GM21737 (cell line): Measurements from ENCODE around the gene GTF2I.
"Not testable (repeated sequence)": the region's sequence is repeated elsewhere in the genome, so short reads cannot be mapped to it uniquely, and the experiment has no call there.

Experiments used
- ATAC-seq: cut with Tn5 transposase; IDR thresholded peaks from one replicate; pipeline ENCODE4 v1.9.1; 2021; ENCODE audit warnings: mild to moderate bottlenecking, moderate library complexity; ENCODE audit not compliant: unreplicated experiment

Gene GTF2I

GRCh38 chr7:74709880-74710671, 52.6 kb downstream of the GTF2I start:
- no peak for ATAC-seq

- ATAC-seq = no peak
These were observed 56.0 kb downstream of the GTF2I start for GRCh38 chr7:74713567-74713966.

DNA sequence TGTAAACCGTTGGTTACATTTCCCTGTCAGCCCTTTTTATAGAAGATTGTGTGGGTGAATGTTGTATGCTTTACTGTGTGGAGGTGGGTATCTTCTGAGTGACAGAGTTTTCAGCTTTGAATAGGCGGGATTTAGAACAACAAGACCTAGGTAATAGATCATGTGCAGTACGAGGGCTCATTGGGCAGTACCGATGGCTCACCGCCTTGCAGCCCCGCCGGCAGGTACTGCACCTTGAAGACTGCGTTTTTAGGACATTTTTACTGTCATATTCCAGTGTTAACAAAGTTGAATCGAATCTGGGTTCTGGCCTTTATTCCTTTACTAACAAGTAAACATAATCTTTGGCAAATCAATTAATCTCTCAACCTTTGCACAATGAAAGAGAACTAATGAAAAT, 60.4 kb downstream of the GTF2I start:
- no peak for ATAC-seq

DNA sequence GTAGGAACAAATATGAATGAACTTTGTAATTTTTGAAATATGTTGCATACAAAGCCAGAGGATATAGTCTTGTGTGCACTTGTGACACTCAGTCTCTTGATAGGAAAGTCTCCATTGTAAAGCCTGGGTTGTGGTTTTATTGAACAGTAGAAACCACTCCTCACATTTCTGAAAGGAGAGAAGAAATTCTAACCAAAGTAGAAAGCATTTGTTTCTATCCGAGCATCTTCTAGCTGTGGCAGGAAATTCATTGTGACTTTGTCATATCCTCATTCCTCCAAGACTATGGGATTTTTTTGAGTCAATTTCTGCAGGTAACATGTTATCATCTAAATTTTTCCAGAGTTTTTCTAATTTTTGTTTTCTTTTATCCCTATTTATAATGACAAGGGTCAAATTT, 60.8 kb downstream of the GTF2I start:
- ATAC-seq = no peak

DNA sequence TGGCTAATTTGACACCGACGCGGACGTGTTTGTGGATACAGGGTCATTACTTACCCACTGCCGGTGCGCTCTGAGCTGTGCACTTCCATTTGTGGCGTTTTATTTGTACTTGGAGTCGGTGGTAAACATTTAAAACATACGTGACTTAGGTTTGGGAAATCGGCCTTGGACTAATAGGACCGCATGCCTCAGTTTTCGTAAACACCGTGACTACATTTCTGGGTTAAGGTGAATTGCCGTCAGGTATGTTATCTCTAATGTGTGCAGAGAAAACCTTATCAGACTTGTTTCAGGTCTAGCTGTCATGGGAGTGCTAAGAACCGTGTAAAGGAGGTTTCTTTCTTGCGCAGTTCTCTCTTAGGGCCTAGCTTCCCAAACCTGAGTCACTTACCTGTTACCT, 64.6 kb downstream of the GTF2I start:
- ATAC-seq = no peak

DNA sequence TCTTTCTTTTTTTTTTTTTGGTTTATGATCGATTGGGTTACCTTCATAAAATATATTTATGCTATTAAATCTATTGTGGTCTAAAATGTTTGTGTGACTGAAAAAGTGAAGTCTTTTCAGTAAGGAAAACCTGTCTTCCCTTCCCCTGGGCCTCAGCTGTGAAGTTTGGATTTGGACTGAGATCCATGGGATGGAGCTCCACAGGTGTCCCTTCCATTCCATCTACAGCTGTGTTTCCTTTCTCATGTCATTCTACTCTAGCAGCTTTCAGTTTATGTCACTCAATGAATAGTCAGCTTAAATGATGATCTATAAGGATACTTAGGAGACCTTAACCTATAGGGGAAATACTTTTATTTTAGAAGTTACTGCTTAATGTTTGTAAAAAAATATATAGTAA, 68.3 kb downstream of the GTF2I start:
- no peak for ATAC-seq

- no peak for ATAC-seq
These were observed 69.0 kb downstream of the GTF2I start for GRCh38 chr7:74726309-74727101.

- not testable (repeated sequence) for ATAC-seq
These were observed 71.2 kb downstream of the GTF2I start for GRCh38 chr7:74728686-74729085.

GRCh38 chr7:74730186-74730585, 72.7 kb downstream of the GTF2I start:
- not testable (repeated sequence) for ATAC-seq

DNA sequence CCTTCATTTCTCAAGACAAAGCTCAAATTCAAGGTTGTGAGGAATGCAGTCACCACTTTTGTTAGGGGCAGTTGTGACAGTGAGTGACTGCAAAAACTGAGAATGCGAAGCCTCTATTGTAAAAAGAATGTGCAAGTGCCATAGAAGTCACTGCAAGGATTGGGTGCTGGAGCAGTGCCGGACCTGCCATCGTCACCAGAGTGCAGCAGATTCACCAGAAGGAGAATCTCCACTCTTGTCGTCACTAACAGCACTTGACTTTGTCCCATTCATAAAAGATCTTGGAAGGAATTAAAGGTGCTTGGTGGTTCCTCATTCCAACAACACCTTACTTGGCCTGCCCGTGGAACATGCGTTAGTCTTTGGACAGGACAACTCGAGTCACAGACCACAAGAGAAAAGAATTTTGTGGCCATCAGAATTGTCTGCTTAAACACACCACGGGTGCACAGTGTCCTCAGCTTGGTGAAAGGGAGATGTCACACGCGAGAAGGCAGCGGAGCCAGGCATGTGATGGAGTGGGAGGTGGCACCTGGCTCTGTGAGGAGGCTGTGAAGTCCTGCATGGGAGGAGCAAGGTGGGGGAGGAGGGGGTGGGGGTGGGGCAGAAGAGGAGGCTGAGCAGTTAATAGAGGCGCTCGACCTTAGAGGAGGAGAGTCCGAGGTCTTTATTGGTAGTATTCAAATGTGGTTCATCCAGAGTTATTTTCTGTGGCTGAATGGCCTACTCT, 82.6 kb downstream of the GTF2I start:
- ATAC-seq = not testable (repeated sequence)

DNA sequence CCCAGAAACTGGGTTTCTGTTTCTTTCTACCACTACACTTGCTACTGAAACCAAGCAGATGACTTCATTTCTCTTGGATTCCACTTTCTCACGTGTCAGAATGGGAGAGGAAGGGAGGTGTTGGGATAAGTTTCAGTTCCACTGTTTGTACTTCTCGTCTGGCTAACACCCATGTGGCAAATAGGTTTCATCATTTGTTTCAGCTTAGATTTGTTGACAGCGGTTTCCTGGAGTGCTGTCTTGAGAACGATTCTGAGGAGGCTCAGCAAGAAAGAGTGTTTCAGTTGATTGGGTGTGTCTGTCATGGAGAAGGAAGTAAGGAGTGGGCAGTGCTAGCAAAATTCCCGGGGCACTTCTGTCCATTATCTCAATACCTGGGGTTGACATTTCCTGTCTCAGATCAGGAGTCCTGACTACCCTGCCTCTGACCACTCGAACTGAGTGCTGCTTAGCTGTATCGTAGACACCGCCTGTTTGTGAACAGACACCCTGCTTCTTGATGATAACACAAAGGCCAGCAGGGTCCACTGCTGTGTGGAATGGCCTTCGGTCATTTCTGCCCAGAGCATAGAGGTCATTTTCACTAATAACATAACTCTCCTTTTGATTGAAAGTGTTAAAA, 86.5 kb downstream of the GTF2I start:
- ATAC-seq = not testable (repeated sequence)

DNA sequence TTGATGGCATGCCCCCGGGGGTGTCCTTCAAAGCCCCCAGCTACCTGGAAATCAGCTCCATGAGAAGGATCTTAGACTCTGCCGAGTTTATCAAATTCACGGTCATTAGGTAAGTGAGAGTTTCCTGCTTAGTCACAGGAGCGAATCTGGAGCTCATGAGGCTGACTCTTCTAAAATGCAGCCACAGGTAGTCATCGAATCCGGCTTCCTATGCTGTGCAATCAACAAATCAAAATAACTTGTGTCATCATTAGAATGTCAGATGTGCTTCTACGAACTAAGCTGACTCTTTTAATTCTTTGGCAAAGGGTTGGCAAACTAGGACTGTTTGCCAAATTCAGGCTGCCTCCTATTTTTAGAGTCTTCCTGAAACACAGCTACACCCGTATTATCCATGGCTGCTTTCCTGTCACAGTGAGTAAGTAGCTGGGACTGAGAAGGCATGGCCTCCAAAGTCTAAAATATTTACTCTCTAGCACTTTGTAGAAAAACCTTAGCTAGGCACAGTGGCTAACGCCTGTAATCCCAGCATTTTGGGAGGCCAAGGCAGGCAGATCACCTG, 96.5 kb downstream of the GTF2I start:
- ATAC-seq = not testable (repeated sequence)

- not testable (repeated sequence) for ATAC-seq
These were observed 99.2 kb downstream of the GTF2I start for GRCh38 chr7:74756673-74757072.

- ATAC-seq = not testable (repeated sequence)
These were observed 100.8 kb downstream of the GTF2I start for GRCh38 chr7:74758268-74758667.

DNA sequence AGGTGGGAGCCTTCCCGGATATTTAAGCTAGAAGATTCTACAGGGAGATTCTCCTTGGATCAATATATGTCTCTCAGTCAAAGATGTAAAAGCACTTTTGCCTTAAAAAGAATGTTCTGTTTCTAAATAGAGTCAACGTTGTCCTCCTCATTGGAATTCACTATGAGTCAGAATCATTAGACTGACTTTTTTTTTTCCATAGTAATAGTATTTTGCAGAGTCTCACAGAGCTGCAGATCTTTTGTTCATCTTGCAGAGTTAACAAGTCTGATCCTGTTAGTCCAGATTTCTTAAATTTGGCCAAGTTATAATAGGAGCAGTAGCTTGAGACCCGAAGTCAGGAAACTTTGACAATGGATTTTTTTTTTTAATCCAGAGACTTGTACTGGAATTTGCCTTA, 101.5 kb downstream of the GTF2I start:
- ATAC-seq = not testable (repeated sequence)

DNA sequence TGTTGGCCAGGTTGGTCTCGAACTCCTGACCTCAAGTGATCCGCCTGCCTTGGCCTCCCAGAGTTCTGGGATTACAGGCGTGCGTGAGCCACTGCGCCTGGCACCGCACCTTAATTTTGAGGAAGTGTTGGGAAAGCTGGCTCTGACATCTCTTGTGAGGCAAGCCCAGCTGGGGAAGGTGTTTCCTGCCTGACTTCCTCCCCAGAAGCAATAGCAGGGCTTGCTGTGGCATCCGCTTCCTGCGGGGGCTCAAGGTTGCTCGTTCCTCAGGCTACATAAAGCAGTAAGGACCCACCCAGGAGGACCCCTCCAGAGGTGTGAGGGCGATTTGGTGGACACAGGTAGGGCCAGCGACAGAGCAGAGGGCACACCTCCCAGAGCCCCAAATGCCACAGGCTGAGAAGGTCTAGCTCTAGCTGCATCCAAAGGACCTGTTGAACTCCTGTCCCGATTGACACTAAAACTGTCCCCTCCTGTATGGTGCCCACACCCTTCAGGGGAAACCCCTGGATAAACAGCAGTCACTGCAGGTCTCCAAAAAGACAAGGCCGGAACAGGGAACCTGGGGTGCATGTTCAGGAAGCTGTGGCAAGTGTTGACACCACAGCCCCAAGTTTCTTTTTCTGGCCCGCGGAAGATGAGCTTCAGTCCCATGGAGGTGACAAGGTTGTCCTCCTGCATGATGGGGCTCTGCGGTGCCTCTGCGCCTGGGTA, 107.8 kb downstream of the GTF2I start:
- ATAC-seq = not testable (repeated sequence)

DNA sequence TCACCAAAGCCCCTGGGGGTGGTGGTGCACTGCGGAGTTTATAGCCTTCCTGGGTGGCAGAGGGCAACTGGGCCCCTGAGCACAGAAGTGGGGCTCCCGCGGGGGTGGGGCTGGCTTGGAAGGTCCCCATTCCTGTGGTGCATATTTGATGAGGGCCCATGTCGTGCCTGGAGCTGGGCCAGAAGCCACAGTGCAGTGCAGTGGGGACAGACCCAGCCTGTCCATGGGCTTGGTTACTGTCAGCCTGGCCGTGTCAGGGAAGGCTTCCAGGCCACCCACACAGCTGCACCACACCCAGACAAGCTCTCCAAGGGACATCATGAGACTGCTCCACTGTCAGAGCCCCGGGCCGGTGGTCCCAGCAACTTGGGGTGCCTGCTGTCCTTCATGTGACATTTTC, 109.0 kb downstream of the GTF2I start:
- ATAC-seq = not testable (repeated sequence)

GRCh38 chr7:74766991-74767390, 109.5 kb downstream of the GTF2I start:
- not testable (repeated sequence) for ATAC-seq

DNA sequence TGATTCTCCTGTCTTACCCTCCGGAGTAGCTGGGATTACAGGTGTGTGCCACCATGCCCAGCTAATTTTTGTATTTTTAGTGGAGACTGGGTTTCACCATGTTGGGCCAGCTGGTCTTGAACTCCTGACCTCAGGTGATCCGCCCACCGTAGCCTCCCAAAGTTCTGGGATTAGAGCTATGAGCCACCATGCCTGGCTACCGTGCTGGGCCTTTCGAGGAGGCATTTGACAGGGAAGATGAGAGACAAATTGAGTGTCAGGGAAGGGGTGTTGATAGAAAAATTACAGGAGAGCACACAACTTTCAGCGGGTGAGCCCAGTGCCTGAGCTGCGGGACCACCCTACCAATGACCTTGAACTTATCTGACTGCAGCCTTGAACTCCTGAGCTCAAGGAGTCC, 112.5 kb downstream of the GTF2I start:
- not testable (repeated sequence) for ATAC-seq

DNA sequence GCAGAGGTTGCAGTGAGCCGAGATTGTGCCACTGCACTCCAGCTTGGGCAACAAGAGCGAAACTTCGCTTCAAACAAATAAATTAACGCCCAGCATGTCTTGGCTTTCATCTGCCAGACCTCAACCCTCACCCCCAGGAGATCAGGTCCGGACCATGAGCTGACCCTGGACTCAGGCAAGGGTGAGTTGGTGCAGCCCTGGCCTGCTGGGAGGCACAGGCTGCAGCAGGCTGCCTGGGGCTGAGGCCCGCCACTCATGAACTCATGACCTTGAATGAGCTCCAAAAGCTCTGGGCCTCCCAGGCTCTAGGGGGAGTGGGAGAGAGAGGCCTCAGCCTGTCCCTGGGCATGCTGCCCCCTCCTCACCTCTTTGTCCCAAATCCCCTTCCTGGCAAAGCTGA, 114.6 kb downstream of the GTF2I start:
- ATAC-seq = not testable (repeated sequence)
